ENCODE data around the gene CASZ1. TPM values are rescaled to one million over a fixed set of nuclear protein-coding genes. Genes with fewer than 3 reads are reported as not detected.

The CASZ1 gene
- total and polyA plus RNA-seq, 12 donors = 2.5 to 35.2 (median 7.0) TPM

DNA sequence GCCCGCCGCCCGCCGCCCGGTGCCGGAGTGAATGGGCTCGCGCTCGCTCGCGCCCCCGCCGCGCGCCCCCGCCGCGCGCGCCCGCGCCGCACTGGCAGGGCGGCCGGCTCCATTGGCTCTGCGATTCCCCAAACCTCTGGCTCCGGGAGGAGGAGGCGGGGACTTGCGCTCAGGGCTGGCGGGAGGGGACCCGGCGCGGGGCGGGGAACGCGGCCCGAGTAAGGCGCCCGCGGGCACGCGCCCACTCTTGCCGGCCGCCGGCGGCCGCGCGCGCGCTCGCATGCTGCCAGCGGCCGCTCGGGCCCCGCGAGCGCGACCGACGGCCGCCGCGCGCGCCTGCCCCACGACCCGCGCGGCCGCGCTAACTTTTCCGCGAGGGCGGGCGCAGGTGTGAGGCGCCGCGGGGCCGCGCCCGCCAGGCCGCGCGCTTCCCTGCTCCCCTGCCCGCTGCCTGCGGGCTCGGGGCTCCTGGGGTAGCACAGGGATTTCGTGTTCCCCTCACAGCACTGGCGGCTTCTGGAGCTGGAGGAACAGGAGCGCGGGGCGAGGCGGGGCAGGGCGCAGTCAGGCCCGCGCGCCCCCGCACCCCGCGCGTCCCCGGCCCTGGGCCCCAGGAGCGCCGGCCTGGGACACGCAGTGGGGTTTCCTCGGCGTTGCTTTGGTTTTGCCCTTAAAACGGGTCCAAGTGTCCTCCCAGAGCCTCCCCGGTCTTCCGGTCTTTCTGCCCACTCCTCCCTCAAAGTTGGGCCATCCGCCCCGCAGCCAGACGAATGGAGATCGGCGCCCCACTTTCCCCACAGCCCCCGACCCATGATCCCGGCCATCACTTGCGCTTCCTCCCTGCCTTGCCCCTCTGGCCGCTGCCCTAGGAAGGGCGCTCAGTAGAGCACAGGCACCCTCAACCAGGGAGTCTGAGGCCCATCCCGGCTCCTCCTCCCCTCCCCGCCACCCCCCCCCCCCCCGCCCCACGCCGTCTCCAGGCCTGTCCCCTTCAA is 101.5 kb downstream of the CASZ1 start:
- no peaks in the 10 kb centered on the region for H3K36me3 ChIP-seq (replicated peaks in 1 of 2)
- peak; percentile 88 to 93 (median 92) for DNase-seq
- H3K27ac ChIP-seq = peak overlapping the region in 3 of 5 donors; percentile 60 to 82 (median 76)
- TF ChIP-seq POLR2A (IDR thresholded peaks at IDR 0.05) = no peak
- TF ChIP-seq, protein P1, sequence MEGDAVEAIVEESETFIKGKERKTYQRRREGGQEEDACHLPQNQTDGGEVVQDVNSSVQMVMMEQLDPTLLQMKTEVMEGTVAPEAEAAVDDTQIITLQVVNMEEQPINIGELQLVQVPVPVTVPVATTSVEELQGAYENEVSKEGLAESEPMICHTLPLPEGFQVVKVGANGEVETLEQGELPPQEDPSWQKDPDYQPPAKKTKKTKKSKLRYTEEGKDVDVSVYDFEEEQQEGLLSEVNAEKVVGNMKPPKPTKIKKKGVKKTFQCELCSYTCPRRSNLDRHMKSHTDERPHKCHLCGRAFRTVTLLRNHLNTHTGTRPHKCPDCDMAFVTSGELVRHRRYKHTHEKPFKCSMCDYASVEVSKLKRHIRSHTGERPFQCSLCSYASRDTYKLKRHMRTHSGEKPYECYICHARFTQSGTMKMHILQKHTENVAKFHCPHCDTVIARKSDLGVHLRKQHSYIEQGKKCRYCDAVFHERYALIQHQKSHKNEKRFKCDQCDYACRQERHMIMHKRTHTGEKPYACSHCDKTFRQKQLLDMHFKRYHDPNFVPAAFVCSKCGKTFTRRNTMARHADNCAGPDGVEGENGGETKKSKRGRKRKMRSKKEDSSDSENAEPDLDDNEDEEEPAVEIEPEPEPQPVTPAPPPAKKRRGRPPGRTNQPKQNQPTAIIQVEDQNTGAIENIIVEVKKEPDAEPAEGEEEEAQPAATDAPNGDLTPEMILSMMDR (IDR thresholded peaks at IDR 0.05) = no peak
- no peaks in the 10 kb centered on the region for H3K9me3 ChIP-seq (replicated peaks in 1 of 3)
- 7 to 20% (median 15%) methylated on average over 29 to 126 of the region's 126 CpGs for WGBS, 4 donors
- intact Hi-C loops (cut with DNase I) = loop anchor here in 1 of 2 donors (10.0 kb wide), 1 partner anchor 160 kb away; no protein-coding TSS in a partner anchor
- peaks cover 10 to 18% of the 10 kb centered on the region in 2 donors for H3K4me1 ChIP-seq (replicated peaks in 1 of 2)
- H3K27me3 ChIP-seq = no peaks in the 10 kb centered on the region
- peak overlapping the region in 1 of 4 donors; percentile 70 for H3K4me3 ChIP-seq

DNA sequence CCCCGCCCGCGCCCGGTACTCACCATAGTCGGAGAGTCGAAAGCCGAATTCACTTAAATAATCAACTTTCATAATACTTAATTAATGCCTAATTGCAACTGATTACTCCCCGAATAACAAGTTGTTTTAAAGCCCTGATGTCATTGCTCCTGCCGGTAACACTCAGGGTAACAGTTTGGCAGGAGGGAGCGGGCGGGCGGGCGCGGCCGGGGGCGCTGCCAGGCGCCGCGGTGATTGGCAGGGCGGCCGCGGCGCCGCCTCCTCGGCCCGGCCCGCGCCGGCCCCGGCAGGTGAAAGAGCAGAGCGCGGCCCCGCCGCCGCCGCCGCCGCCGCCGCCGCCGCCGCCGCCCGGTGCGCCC is 102.2 kb downstream of the CASZ1 start:
- Histone ChIP-seq H3K4me1 (replicated peaks in 1 of 2) (peaks cover 10 to 25% of the 10 kb centered on the region in 2 donors), H3K27me3 (no peaks in the 10 kb centered on the region), H3K9me3 (replicated peaks in 1 of 3) (no peaks in the 10 kb centered on the region), H3K36me3 (replicated peaks in 1 of 2) (no peaks in the 10 kb centered on the region), H3K27ac (peak overlapping the region in 3 of 5 donors; percentile 74 to 82 (median 76)), H3K4me3 (peak overlapping the region in 2 of 4 donors; percentile 82 to 85)
- intact Hi-C loops (cut with DNase I) = loop anchor here in 1 of 2 donors (10.0 kb wide), 1 partner anchor 159 kb away; no protein-coding TSS in a partner anchor
- TF ChIP-seq, protein P1 (IDR thresholded peaks at IDR 0.05) = no peak
- peak in 1 of 2 donors; percentile 14 for TF ChIP-seq POLR2A (IDR thresholded peaks at IDR 0.05)
- 0 to 1% (median 0%) methylated on average over 7 to 44 of the region's 46 CpGs for WGBS, 4 donors
- peak in 1 of 7 donors; percentile 45 for DNase-seq

DNA sequence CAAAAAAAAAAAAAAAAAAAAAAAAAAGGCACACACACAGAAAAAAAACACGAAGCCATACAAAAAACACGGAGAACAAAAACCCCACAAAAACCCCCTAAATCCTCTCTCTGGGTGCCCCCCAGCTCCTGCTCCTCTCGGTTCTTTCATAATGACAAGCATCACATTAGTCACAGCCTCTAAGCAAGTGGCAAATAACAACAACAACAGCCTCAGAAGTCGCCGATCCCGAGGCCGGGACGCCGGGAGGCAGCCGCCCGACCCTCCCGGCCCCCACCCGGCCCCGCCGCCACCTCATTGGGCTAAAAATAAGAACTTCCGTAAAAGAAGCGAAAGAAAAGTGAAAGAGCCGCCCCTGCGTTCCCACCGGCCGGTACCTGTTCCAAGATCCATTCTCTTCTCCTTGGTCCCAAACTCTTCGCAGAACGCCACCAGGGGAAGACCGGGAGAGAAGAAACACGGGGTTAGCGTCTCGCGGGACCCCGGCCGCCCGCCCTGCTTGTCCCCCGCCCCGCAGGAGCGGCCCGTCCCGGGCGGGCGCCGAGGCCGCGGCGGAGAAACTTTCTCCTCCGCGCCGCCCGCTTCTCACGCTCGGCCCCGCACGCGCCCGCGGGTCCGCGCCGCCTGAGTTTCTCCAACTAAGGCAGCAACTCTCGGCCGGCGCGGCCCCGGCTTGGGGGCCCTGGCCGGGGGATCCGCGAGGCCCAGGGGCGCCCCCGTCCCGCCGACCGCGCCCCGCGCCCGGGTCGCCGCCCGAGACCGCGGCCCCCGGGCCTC is 102.8 kb downstream of the CASZ1 start:
- Histone ChIP-seq H3K27ac (peak overlapping the region in 4 of 5 donors; percentile 57 to 82 (median 75)), H3K4me3 (peak overlapping the region in 2 of 4 donors; percentile 82 to 85), H3K9me3 (replicated peaks in 1 of 3) (no peaks in the 10 kb centered on the region), H3K36me3 (replicated peaks in 1 of 2) (no peaks in the 10 kb centered on the region), H3K4me1 (replicated peaks in 1 of 2) (peaks cover 10 to 30% of the 10 kb centered on the region in 2 donors), H3K27me3 (no peaks in the 10 kb centered on the region)
- intact Hi-C loops (cut with DNase I) = loop anchor here in 1 of 2 donors (10.0 kb wide), 1 partner anchor 159 kb away; no protein-coding TSS in a partner anchor
- TF ChIP-seq, protein P1 (IDR thresholded peaks at IDR 0.05) = no peak
- no peak for TF ChIP-seq POLR2A (IDR thresholded peaks at IDR 0.05)
- peak in 4 of 7 donors; percentile 42 to 49 (median 48) for DNase-seq
- WGBS, 4 donors = 0 to 2% (median 1%) methylated on average over 33 to 79 of the region's 79 CpGs

Data from adrenal gland (tissue), 12 donors.